Breast epithelium (tissue), 3 donors: Measurements from ENCODE around the gene MRFAP1L1.

Experiments used
- POLR2A ChIP-seq: fragments of 450-650 bp; IDR thresholded peaks from one replicate; pipeline ENCODE4 v1.6.1; 2016; ENCODE audit warnings: antibody characterized with exemption, mild to moderate bottlenecking, moderate library complexity
- POLR2AphosphoS5 ChIP-seq, 3 donors: sonication (generic); formaldehyde crosslinking; IDR thresholded peaks; one replicate each; pipeline ENCODE4 v1.6.1; 2017; ENCODE audit warnings: antibody characterized with exemption in 3 of 3
- TF ChIP-seq, protein P1 (sequence below), 3 donors: fragments of 450-650 bp; IDR thresholded peaks; one replicate each; pipeline ENCODE4 v1.5.1; 2016 to 2017; ENCODE audit warnings: antibody characterized with exemption in 3 of 3, mild to moderate bottlenecking in 3 of 3, moderate library complexity in 3 of 3

DNA sequence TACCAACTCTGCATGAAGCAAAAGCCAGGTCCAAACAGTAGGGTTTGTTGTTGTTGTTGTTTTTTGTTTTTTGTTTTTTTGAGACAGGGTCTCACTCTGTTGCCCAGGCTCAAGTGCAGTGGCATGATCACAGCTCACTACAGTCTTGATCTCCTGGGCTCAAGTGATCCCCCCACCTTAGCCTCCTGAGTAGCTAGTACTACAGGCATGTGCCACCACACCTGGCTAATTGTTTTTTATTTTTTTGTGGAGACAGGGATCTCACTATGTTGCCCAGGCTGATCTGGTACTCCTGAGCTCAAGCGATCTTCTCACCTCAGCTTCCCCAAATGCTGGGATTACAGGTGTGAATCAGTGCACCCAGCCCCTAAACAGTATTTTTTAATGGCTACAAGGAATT is 9.8 kb downstream of the MRFAP1L1 start:
- TF ChIP-seq, protein P1, sequence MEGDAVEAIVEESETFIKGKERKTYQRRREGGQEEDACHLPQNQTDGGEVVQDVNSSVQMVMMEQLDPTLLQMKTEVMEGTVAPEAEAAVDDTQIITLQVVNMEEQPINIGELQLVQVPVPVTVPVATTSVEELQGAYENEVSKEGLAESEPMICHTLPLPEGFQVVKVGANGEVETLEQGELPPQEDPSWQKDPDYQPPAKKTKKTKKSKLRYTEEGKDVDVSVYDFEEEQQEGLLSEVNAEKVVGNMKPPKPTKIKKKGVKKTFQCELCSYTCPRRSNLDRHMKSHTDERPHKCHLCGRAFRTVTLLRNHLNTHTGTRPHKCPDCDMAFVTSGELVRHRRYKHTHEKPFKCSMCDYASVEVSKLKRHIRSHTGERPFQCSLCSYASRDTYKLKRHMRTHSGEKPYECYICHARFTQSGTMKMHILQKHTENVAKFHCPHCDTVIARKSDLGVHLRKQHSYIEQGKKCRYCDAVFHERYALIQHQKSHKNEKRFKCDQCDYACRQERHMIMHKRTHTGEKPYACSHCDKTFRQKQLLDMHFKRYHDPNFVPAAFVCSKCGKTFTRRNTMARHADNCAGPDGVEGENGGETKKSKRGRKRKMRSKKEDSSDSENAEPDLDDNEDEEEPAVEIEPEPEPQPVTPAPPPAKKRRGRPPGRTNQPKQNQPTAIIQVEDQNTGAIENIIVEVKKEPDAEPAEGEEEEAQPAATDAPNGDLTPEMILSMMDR (IDR thresholded peaks at IDR 0.05), result no peak
- TF ChIP-seq POLR2AphosphoS5 (IDR thresholded peaks at IDR 0.05) (no peak), POLR2A (no peak)
